ENCODE data around the gene CPT1A. TPM values are rescaled to one million over a fixed set of nuclear protein-coding genes. Genes with fewer than 3 reads are reported as not detected.

CPT1A gene
- total RNA-seq, 4 donors from 2014 or later: 32.9 to 84.9 (median 49.2) TPM

DNA sequence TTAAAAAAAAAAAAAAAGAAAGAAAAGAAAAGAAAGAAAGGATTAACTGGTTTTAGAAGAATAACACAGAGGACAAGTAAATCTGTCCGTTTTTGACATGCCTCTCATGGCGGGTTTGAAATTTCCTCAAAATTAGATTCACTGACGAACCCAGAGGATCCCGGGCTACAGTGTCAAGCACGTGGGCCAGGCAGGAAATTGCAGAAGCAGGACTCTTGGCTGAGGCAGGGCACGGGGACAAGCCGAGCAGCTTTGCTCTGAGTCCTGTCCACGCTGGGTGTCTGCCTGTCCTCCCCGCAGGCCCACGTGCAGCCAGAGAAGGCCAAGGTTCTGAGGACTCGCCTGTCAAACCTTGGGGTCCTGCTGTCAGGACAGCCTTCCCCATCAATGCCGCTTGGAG lies 132.7 kb downstream of the CPT1A start:
- TF ChIP-seq, protein P1, sequence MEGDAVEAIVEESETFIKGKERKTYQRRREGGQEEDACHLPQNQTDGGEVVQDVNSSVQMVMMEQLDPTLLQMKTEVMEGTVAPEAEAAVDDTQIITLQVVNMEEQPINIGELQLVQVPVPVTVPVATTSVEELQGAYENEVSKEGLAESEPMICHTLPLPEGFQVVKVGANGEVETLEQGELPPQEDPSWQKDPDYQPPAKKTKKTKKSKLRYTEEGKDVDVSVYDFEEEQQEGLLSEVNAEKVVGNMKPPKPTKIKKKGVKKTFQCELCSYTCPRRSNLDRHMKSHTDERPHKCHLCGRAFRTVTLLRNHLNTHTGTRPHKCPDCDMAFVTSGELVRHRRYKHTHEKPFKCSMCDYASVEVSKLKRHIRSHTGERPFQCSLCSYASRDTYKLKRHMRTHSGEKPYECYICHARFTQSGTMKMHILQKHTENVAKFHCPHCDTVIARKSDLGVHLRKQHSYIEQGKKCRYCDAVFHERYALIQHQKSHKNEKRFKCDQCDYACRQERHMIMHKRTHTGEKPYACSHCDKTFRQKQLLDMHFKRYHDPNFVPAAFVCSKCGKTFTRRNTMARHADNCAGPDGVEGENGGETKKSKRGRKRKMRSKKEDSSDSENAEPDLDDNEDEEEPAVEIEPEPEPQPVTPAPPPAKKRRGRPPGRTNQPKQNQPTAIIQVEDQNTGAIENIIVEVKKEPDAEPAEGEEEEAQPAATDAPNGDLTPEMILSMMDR (IDR thresholded peaks at IDR 0.05): no peak
- no peak for TF ChIP-seq POLR2A (IDR thresholded peaks at IDR 0.05)
- no peak for TF ChIP-seq EP300 (IDR thresholded peaks at IDR 0.05)
- Histone ChIP-seq H3K36me3 (no peaks in the 10 kb centered on the region), H3K9me3 (no peaks in the 10 kb centered on the region), H3K27me3 (peaks cover 0 to 13% of the 10 kb centered on the region in 2 donors), H3K4me1 (peaks cover 0 to 1% (median 0%) of the 10 kb centered on the region in 4 donors), H3K27ac (no peak overlapping the region), H3K4me3 (no peak overlapping the region)
- WGBS, 2 donors: 90 to 91% methylated on average over 12 of the region's 12 CpGs
- no peak for DNase-seq (ENCODE audit: low spot score in 2 of 2)

DNA sequence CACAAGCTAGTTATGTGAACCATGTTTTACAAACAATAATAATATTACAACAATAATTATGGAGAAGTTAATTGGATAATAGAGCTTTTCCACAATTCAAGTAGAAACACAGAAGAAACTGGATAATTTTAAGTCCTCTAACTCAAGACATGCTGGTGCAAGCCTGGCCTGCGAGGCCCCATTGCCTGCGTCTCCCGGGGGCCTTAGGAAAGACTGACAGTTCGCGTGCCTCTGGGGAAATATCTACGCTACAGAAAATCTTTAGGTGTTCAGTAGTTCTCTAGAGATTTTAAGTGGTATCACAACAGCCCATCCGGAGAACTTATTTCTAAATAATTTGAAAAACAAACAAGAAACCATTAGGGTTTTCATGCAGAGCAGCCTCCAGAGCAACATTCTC lies 134.2 kb downstream of the CPT1A start:
- H3K4me3 ChIP-seq: no peak overlapping the region
- H3K4me1 ChIP-seq: no peaks in the 10 kb centered on the region
- H3K27ac ChIP-seq: no peak overlapping the region
- no peaks in the 10 kb centered on the region for H3K9me3 ChIP-seq
- H3K27me3 ChIP-seq: peaks cover 0 to 24% of the 10 kb centered on the region in 2 donors
- TF ChIP-seq, protein P1 (IDR thresholded peaks at IDR 0.05): no peak
- TF ChIP-seq EP300 (IDR thresholded peaks at IDR 0.05): no peak
- TF ChIP-seq POLR2A (IDR thresholded peaks at IDR 0.05): no peak
- WGBS, 2 donors: 87 to 88% methylated on average over 7 of the region's 7 CpGs
- no peaks in the 10 kb centered on the region for H3K36me3 ChIP-seq
- DNase-seq (ENCODE audit: low spot score in 2 of 2): no peak

DNA sequence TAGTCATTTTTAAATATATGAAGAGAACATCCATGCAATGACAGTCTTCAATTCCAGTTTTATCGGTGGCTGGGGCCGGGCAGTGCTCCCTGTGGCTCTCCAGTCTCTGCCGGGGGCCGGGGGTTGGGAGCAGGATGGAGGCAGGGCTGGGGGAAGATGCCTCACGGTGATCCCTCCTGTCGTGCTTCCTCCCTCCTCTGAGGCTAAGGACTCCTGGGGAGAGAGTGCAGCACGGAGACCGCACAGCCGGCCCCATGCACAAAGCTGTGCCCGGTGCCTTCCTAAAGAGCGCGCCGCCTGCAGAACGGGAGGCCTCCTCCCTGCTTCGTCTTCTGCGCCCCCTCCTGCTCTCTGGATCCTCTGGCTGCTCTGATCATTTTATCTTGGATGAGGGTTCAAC lies 136.8 kb downstream of the CPT1A start:
- TF ChIP-seq POLR2A (IDR thresholded peaks at IDR 0.05) (no peak), EP300 (IDR thresholded peaks at IDR 0.05) (no peak)
- TF ChIP-seq, protein P1 (IDR thresholded peaks at IDR 0.05): no peak
- no peaks in the 10 kb centered on the region for H3K4me1 ChIP-seq
- no peaks in the 10 kb centered on the region for H3K36me3 ChIP-seq
- 24 to 32% methylated on average over 16 of the region's 16 CpGs for WGBS, 2 donors
- no peaks in the 10 kb centered on the region for H3K9me3 ChIP-seq
- no peak overlapping the region for H3K4me3 ChIP-seq
- no peak for DNase-seq (ENCODE audit: low spot score in 2 of 2)
- no peak overlapping the region for H3K27ac ChIP-seq
- H3K27me3 ChIP-seq: peaks cover 0 to 30% of the 10 kb centered on the region in 2 donors

Other genes with a start within 250 kb of the CPT1A start
- 1 to 10 TPM in 1 of 4 donors, not detected in 3; 3.3 TPM for gene GAL, start 157.4 kb downstream of the CPT1A start, total RNA-seq
- gene TESMIN, start 90.4 kb downstream of the CPT1A start, total RNA-seq: under 1 TPM in 1 of 4 donors, not detected in 3; 0.42 TPM
- gene MRPL21, start 61.9 kb upstream of the CPT1A start, total RNA-seq: 10 to 100 TPM; 35.9 to 78.0 (median 49.8) TPM
- gene IGHMBP2, start 62.0 kb upstream of the CPT1A start, total RNA-seq: 10 to 100 TPM; 12.9 to 29.4 (median 22.3) TPM
- not detected for gene MRGPRD, start 139.1 kb upstream of the CPT1A start, total RNA-seq
- gene MRGPRF, start 171.3 kb upstream of the CPT1A start, total RNA-seq: 10 to 100 TPM; 34.2 to 67.9 (median 46.3) TPM
- gene TPCN2, start 207.0 kb upstream of the CPT1A start, total RNA-seq: 10 to 100 TPM; 27.1 to 36.1 (median 31.3) TPM